Fibroblast of skin of left quadriceps (primary cell): ENCODE results near the gene OTUB2.

Source experiments
- DNase-seq, 2 experiments: peaks; one replicate each; pipeline ENCODE4 v3.0.0-alpha.2; 2013; ENCODE audit warnings: low read depth in 2 of 2

The OTUB2 gene

DNA sequence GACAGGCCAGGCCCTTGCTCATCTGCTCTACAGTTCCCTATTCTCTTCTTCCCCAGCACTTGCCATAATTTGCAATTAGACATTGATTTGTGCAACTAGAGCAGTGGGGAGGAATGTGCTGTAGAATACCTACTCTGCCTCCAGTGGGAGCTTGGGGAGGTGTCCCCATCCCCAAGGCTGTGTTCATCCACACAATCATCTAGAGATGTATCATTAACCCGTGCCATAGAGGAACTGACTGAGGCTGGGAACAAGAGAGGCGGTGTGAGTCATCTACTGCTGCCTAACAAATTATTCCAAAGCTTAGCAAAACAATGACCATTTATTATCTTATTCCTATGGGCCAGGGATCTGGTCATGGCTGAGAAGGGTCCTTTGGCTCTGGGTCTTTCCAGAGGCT is 5.1 kb upstream of the OTUB2 start:
- DNase-seq = no peak

DNA sequence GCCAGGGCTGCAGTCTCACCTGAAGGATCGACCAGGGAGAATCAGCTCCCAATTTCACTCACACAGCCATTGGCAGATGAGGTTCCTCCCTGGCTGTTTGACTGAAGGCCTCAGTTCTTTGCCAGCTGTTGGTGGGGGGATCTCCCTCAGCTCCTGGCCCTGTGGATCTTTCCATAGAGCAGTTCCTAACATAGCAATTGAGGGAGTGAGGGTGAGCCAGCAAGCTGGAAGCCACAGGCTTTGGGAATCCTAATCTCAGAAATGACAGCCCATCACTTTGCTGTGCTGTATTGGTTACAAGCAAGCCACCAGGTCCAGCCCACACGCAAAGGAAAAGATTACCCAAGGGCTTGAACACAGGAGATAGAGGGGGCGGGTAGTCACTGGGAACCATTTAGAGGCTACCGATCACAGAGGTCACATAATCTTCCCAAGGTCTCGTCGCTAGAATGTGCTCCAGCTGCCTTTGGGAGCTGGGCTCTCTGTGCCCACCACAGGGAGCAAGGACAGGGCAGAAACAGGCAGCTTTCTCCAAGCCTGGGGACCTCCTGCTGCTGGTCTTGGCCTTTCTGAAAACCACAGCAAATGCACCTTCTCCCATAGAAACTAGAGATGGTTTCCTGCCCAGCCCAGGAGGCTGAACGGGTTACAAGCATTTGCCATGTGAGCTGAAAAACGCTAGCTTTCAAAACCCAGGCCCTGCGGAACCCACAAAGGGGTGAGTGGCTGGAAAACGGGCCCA is 4.6 kb upstream of the OTUB2 start:
- no peak for DNase-seq

DNA sequence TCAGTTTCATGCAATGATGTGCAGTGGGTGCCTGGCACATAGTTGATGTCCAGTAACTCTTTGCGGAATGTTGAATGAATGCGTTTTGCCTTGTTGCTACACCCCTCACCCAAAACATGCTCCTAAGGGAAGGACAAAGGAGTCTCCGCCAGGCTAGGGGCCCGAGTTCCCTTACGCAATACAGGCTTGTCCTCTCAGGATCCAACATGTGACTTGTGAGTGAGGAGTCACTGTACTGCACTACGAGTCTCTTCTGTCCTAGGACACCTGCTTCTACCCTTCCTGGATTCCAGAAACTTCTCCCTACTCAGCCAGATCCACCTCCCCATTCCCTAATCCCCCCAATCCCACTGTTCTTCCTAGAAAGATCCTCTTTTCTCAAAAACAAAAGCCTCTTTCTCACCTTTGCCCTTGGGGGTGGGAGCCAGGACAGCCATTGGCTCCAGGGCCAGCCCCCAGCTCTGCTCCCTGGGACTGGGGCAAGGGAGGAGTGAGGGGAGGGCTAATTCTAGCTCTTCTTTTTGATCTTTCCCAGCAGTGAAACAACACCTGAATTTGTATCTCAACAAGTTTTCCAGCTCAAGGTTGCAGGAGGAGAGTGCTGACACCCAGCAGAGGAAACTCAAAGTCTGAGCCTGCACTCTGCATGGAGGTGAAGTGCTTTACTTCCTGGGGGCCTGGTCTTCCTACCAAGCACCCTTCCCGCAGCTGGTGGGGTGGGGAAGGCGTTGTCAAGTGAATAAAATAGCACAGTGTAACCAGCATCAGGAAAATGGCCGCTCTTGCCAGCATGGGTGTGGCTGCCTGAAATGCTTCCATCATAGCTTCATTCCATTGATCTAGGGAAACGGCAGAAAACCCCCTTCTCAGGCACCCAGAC is 3.4 kb upstream of the OTUB2 start:
- no peak for DNase-seq

DNA sequence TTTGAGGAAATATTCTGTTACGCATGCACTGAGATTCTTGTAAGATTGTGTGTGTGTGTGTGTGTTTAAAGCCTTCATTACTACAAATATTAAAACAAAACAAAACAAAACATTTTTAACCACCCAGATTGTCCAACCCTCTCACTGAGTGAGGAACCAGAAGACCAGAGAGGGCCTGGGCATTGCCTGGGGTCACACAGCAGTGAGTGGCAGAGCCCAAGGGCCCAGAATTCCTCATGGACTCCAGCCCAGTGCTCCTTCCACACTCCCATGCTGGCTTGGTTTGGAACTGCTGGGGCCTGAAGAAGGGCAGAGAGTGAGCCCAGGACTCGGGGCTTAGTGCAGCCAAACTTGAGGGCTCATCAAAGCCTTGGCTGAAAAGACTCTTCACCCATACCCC is 1.6 kb upstream of the OTUB2 start:
- DNase-seq = no peak

DNA sequence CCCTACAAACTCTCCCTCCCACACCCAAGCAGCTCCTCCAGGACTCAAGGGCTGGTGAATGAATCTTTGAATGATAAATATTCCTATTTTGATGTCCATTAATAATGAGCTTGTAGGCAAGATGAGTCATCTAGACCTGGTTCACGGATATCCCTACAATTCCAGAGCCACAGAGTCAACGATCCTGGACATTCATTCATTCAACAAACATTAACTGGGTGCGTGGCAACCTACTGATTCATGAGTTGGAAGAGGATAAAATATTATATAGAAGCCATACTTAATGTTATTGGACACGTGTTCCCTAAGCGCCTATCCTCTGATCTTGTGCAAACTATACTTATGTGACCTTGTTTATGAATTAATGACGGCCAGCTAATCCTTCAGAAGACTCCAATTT is 420 bp upstream of the OTUB2 start:
- DNase-seq = no peak

DNA sequence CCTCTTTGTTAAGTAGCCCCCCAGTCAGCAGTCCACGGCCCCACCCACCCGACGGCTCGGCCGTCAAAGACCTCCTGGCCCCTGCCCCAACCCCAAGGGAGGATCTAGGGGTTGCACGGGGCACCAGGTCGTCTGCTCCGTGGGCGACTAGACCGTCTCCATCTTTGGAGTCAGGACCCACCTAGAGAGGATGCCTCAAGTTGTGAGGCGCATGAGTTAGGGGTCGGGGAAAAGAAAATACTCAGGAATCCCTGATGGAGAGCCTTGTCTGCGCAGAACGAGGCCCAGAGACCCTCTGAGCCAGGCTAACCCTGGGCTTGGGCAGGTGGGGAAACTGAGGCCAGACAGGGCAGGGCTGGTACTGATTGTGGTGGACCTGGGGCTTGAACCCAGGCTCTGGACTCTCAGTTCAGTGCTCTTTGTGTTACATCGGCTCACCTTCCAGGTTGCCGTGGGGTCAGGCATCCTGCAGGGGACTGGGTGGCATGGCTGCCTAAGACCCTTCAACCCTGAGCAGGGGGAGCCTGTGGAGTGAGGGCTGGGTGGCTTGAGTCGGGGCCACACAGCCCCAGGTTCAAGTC is 839 bp downstream of the OTUB2 start:
- no peak for DNase-seq

DNA sequence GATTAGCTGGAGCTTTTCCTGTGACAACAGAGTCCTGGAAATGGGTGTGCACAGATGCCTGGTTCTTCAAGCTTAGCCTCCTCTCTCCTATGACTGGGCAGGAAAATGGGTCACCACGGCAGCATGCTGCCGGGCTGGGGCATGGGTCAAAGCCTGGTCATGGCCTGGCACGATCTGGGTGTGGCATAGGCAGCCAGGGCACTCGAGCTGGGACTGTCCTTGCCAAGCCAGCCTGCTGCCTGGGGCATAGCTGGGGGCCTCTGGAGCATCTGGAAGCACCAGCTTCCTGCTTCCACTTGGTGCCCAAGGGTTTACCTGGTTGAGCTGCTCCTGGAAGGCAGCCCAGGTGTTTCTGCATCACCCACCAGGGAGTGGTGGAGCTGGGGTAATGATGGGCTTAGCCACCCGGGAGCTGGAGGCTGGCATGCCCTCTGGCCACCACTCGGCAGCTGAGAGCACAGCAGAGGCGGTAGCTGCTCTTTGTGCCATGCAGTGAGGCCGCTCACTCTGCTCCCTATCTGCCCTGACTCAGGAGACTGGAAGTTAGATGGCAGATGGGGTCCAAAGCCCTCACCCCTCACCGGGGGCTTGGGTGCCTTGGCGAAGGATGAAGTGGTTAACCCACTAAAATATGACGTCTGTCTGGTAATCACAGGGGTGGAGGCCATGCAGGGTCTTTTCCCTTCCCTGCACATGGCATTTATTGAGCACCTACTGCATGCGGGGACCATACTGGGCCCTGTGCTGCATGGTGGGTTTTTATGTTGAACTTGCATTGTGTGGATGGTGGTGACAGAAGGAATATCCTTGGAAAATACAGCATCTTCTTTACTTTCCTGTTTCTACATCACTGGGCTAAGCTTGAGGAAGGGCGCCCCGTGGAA is 1.7 kb downstream of the OTUB2 start:
- DNase-seq = no peak

DNA sequence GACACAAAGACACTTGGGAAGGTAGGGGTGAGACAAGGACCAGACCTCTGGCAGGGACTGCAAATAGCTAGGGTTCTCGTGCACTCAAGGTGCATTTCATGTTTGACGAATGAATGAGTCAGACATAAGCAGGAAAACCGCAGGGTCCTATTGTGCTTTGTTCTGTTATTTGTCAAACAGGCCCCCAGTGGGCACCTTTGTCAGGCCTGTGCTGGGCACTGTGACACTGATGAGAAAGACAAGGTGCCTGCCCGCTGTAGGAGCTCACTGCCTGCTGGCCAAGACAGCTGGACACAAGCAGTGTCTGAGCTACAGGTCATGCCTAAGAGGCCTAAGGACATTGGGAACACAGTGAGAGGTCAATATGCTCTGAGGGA is 2.3 kb downstream of the OTUB2 start:
- no peak for DNase-seq

DNA sequence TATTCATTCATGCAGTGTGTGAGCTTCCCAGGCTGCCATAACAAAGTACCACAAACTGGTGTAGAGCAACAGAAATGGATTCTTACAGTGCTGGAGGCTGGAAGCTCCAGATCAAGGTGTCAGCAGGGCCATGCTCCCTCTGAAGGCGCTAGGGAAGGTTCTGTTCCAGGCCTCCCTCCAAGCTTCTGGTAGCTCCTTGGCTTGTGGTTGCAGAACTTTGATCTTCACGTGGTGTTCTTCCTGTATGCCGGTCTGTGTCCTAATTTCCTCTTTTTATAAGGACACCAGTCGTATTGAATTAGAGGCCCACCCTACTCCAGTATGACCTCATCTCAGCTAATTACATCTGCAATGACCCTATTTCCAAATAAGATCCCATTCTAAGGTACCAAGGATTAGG is 3.1 kb downstream of the OTUB2 start:
- no peak for DNase-seq

DNA sequence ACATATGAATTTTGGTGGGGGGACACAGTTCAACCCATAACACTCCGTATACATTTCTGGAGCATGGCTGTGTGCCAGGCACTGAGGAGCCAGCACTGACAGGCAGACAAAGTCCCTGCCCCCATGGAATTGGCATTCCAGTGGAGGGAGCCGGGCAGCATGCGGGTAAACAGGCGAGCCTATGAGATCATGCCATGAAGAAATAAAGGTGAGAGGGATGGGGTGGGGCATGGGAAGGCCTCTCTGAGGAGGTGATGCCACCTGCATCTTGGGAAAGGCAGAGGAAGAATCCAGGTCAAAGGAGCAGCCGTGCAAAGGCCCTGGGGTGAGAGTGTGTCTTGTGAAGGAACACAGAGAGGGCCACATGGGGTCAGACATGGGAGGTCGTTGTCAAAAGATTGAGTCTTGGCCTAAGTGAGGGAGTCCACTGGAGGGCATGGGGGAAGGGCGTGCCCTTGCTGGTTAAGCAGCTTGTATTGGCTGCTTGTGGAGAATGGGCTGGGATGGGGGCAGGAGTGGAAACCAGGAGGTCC is 3.6 kb downstream of the OTUB2 start:
- DNase-seq = no peak

DNA sequence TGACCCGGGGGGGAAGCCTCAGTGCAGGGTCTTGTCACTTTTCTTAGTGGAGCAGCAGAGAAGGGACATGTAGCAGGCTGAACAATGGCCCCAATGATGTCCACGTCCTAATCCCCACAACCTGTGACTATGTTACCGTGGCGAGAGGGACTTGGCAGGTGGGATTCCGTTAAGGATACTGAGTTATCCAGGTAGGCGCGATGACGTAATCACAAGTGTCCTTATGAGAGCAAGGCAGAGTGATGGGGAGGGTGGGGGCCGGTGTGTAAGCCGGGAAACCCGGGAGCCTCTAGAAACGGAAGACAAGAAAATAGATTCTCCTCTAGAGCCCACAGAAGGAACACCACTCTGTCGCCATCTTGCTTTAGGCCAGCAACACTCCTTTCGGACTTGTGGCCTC is 4.4 kb downstream of the OTUB2 start:
- no peak for DNase-seq

DNA sequence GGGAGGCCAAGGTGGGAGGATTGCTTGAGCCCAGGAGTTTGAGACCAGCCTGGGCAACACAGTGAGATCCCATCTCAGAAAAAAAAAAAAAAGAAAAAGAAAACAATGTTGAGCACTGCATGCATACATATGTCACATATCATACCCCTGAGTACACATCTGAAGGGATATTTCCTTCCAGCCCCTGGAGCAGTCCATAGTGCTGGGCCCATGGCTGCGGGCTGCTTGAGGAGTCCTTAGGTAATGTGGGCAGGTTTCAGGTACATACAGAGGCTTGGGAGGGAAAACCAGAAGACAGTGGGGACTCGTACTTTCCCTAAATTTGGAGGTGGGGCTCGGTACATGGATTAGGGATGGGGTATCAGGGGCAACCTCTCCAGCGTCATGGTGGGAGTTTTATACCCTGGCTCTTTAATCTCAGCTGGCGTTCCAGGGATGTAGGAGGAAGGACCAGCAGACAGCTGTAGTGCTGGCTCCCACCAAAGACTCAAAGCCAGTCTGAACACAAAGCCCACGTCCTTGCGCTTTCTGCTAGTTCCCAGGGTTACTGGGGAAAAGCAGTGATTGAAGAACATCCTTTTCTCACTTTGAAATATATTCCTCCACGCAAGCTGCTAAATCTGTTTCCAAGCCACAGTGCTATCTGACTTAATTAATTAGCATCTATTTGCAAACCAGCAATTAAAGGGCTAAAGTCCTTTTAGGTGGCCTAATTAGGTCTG is 5.2 kb downstream of the OTUB2 start:
- no peak for DNase-seq

DNA sequence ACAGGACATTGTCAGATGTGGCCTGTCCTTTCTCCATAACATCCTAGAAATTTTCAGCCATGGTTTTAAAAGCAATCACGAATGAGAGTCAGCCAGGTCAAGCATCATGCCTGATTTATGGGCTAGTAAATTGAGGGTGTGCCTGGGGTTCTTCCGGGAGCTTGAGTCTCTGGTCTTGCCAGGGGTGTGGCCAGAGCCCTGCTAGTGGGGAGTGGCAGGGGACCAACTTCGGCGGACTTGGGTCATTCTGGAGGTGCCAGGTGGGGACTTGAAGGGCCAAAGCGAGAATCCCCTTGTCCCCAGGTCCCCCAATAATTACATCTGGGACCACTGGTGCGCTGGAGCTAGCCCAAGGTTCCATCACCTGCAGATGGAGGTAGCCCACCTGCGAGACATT is 5.7 kb downstream of the OTUB2 start:
- DNase-seq = no peak

DNA sequence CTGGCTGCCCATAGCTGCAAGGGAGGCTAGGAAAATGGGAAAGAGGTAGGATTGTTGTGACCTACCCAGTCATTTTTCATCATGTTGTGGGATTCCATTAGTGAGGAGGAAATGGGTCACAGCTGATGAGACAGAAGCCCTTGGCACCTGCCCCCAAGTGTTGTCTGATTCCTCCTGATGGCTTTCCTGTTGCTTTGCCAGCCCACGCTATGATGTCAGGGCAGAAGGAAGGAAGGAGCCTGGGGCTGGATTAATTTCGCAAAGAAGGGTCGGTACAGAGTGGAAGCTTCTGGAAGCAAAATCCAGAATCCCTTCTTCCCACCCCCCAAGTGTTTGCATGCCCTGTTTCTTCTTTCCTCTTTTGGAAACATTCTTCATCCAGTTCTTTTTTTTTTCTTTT is 8.7 kb downstream of the OTUB2 start:
- no peak for DNase-seq

DNA sequence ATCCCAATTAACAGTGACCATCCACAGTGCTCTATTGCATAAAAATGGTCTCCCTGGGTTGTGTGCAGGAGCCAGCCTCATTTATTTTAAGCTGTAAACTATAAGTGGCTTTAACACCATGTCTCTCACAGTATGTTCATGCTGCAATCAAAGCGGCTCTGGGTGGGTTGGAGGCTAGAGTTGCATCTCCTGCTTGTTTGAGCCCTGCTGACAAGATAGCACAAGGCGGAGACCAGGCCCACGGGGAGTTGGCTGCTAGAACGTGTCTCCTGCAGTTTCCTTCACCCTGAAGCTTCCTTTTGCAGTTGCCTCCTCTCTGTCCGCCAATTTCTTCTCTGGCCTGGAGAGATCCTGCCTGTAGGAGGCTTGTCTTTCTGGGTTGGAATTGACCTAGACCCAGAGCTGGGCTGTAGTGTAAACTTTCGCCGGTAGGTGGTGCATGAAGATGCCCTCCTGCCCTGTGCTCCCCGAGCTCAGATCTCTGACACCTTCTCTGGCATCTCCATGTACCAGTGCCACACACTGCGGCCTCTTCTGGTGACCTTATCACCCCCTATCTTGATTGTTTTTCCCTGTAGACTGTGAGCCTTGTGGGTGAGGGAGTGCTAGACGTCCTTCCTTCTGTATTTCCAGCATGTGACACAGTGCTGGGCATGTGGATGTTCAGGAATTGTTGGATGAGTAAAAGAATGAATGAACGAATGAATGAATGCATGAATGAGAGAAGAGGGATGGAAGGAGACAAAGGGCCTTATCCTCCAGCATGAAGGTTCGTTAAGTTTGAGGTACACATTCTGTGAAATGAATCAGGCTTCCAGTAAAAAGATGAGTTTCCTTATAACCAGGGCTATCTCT is 10.4 kb downstream of the OTUB2 start:
- peak; percentile 26 to 28 for DNase-seq

DNA sequence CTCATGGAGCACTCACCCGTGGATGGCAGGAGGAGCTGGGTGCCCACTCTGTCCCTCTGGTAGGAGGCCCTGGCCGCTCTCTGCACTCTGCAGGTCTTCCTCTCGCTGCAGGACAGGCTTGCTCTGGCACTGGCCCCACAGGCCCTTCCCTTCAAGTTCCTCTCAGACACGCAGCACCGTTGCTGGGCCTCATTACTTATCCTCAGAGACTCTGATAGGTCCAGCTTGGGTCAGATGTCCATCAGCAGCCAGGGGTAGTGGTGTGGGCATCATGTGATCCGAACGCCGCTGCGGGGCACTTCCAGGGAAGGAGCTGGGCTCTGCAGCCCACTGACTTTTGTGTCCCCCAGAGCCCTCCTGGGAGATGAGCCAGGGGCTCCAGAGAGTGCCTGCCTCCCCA is 11.8 kb downstream of the OTUB2 start:
- no peak for DNase-seq

DNA sequence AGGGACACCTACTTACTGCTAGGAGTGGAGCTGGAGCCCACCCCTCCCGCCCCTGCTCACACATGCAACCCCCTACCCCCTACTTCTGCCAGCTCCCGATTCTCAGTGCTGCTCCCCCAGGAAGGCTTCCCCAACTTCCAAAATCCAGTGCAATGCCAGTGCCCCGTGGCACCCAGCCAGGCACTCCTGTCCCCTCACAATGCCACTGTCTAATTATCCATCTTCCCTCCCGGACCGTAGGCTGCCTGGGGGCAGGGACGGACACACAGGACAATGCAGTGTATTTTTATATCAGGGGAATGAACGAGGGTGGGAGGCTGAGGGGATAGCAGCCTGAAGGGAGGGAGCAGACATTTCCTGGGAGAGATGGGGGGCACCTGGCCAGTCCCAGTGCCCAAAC is 12.4 kb downstream of the OTUB2 start:
- DNase-seq = no peak

DNA sequence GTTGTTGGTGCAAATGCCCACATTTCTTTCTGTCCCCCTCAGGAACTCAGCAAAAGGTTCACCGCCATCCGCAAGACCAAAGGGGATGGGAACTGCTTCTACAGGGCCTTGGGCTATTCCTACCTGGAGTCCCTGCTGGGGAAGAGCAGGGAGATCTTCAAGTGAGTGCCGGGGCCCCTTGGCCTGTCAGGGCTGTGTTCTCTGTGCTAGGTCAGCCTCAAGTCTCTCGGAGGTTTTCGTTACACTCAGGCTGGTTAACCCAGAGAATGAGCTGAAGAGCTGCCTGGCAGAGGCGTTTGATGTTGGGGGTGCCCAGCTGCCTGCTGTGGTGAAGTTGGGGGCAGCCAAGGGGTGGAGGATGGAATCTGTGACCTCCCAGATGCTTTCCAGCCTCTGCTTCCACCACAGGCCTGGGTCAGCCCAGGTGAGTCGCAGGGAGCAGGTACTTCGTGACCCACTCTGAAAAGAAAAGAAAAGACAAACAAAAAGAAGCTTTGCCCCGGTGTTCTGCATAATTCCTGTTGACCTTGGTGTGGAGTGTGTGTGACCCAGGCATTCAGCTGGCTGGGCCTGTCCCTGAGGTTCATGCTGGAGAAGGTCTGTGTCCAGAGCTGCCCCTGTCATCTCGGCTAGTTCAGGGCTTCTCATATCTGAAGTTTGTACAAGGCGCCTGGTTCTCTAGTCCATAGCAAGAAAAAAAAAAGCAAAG is 12.9 kb downstream of the OTUB2 start:
- DNase-seq = no peak

DNA sequence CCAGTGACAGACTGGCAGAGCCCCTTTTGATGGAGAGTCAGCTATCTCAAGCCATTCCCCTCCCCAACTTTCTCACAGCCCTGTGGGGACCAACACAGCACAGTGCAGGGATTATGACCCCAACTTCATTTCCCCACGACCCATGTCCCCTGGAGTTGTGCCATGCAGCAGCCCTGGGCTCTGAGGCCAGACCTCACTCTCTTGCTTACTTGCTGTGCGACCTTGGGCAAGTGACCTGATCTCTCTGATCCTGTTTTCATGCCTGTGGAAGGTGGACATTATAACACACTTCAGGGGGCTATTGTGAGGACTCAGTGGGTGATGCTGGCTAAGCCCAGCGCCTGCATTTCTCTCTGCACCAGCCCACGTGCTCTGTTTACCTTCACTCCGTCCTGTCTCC is 14.1 kb downstream of the OTUB2 start:
- no peak for DNase-seq
